OCI-LY3 (cell line): Measurements from ENCODE around the gene PSG2.
"Not testable (repeated sequence)": the region's sequence is repeated elsewhere in the genome, so short reads cannot be mapped to it uniquely, and the experiment has no call there.

Experiments used
- H2AFZ ChIP-seq: fragments of 200-600, 300-600 bp; shearing (Covaris generic); 2 replicates; pipeline ENCODE4 v1.6.0; 2014; ENCODE audit warnings: antibody characterized with exemption, low read depth, low read length
- H3K27ac ChIP-seq: fragments of 200-600, 300-600 bp; sonication (generic); 2 replicates; pipeline ENCODE4 v1.5.1; 2014; ENCODE audit warnings: mild to moderate bottlenecking, low read length, moderate library complexity, mixed read lengths
- H3K27me3 ChIP-seq: fragments of 200-600, 300-600 bp; sonication (generic); 2 replicates; pipeline ENCODE4 v1.6.1; 2014; ENCODE audit warnings: low read depth, low read length, mixed read lengths
- H3K36me3 ChIP-seq: fragments of 200-600, 300-600 bp; sonication (generic); replicated peaks from 2 replicates; pipeline ENCODE3; 2014; ENCODE audit warnings: low read depth, low read length, mixed read lengths
- H3K4me1 ChIP-seq: fragments of 300-600, 200-600 bp; sonication (generic); 2 replicates; pipeline ENCODE4 v1.6.1; 2014; ENCODE audit warnings: low read length, mixed read lengths
- H3K4me2 ChIP-seq: fragments of 200-600, 300-600 bp; sonication (generic); 2 replicates; pipeline ENCODE4 v1.6.1; 2014; ENCODE audit warnings: low read length, mixed read lengths
- H3K4me3 ChIP-seq: fragments of 300-600, 200-600 bp; sonication (generic); 2 replicates; pipeline ENCODE4 v1.5.1; 2014; ENCODE audit warnings: antibody characterized with exemption, mild to moderate bottlenecking, low read length, moderate library complexity
- H3K79me2 ChIP-seq: fragments of 300-600, 200-600 bp; shearing (Covaris generic); 2 replicates; pipeline ENCODE4 v1.6.1; 2014; ENCODE audit warnings: mild to moderate bottlenecking, low read length, mixed read lengths
- H3K9ac ChIP-seq: fragments of 300-600, 200-600 bp; shearing (Covaris generic); 2 replicates; pipeline ENCODE4 v1.6.0; 2014; ENCODE audit warnings: mild to moderate bottlenecking, low read length, moderate library complexity
- H3K9me3 ChIP-seq: fragments of 200-600, 300-600 bp; shearing (Covaris generic); 2 replicates; pipeline ENCODE4 v1.6.1; 2014; ENCODE audit warnings: low read length, mixed read lengths; ENCODE audit not compliant: insufficient read depth
- H4K20me1 ChIP-seq: fragments of 200-600, 300-600 bp; sonication (generic); 2 replicates; pipeline ENCODE4 v1.6.1; 2016; ENCODE audit warnings: low read length, mixed read lengths; ENCODE audit not compliant: insufficient read depth
- CTCF ChIP-seq: fragments of 200-600, 300-600 bp; sonication (generic); IDR thresholded peaks from 2 replicates; pipeline ENCODE4 v1.5.1; 2014; ENCODE audit warnings: antibody characterized with exemption, low read length, low read depth
- EZH2phosphoT487 ChIP-seq: fragments of 200-600 bp; shearing (Covaris generic); IDR thresholded peaks from 2 replicates; pipeline ENCODE4 v1.6.1; 2018; ENCODE audit warnings: antibody characterized with exemption, mixed run types, low read depth

The PSG2 gene

GRCh38 chr19:43082601-43083000, at the start of gene PSG2:
Gene PSG2 (minus strand): TSS chr19:43082701. CDS start chr19:43082569, 132 bp downstream.
- H2AFZ ChIP-seq, H3K79me2 ChIP-seq, H3K9me3 ChIP-seq, H3K27me3 ChIP-seq, H4K20me1 ChIP-seq, H3K9ac ChIP-seq, H3K27ac ChIP-seq, H3K4me1 ChIP-seq, H3K4me2 ChIP-seq, H3K36me3 ChIP-seq, H3K4me3 ChIP-seq: not testable (repeated sequence)

- not testable (repeated sequence) for H3K4me3 ChIP-seq, H3K27me3 ChIP-seq, H4K20me1 ChIP-seq, H3K9me3 ChIP-seq, H3K79me2 ChIP-seq, H3K9ac ChIP-seq, H2AFZ ChIP-seq, H3K36me3 ChIP-seq, H3K4me2 ChIP-seq, H3K27ac ChIP-seq, H3K4me1 ChIP-seq
These were observed 48.9 kb upstream of the PSG2 start for GRCh38 chr19:43131281-43131842.

- H4K20me1 ChIP-seq, H3K4me3 ChIP-seq, H2AFZ ChIP-seq, H3K9me3 ChIP-seq, H3K36me3 ChIP-seq, H3K27me3 ChIP-seq, H3K4me1 ChIP-seq, H3K27ac ChIP-seq, H3K9ac ChIP-seq, H3K79me2 ChIP-seq, H3K4me2 ChIP-seq: not testable (repeated sequence)
These were observed 46.7 kb upstream of the PSG2 start for GRCh38 chr19:43129197-43129596.

GRCh38 chr19:43127336-43127735, 44.8 kb upstream of the PSG2 start:
- H3K9ac ChIP-seq: not testable (repeated sequence)

GRCh38 chr19:43126720-43127119, 44.2 kb upstream of the PSG2 start:
- Histone ChIP-seq H2AFZ (no peak overlapping the region), H3K4me2 (no peak overlapping the region), H3K27ac (no peak overlapping the region), H3K36me3 (no peaks in the 10 kb centered on the region), H3K4me3 (no peak overlapping the region), H3K4me1 (no peaks in the 10 kb centered on the region), H3K79me2 (no peaks in the 10 kb centered on the region), H4K20me1 (no peaks in the 10 kb centered on the region), H3K27me3 (peaks cover 8% of the 10 kb centered on the region), H3K9me3 (no peaks in the 10 kb centered on the region), H3K9ac (no peak overlapping the region)
- TF ChIP-seq CTCF (no peak), EZH2phosphoT487 (no peak)

More at GRCh38 chr19:43127336-43127735, 44.8 kb upstream of the PSG2 start:
- not testable (repeated sequence) for H3K4me3 ChIP-seq, H3K27me3 ChIP-seq, H3K27ac ChIP-seq, H3K36me3 ChIP-seq, H3K9me3 ChIP-seq, H3K79me2 ChIP-seq, H3K4me1 ChIP-seq, H2AFZ ChIP-seq, H4K20me1 ChIP-seq, H3K4me2 ChIP-seq

GRCh38 chr19:43124360-43124759, 41.9 kb upstream of the PSG2 start:
- Histone ChIP-seq H2AFZ (no peak overlapping the region), H3K4me2 (no peak overlapping the region), H3K27ac (no peak overlapping the region), H3K79me2 (no peaks in the 10 kb centered on the region), H4K20me1 (no peaks in the 10 kb centered on the region), H3K4me1 (no peaks in the 10 kb centered on the region), H3K9ac (no peak overlapping the region), H3K27me3 (peaks cover 8% of the 10 kb centered on the region), H3K36me3 (no peaks in the 10 kb centered on the region), H3K9me3 (no peaks in the 10 kb centered on the region), H3K4me3 (no peak overlapping the region)
- TF ChIP-seq EZH2phosphoT487 (no peak), CTCF (peak; percentile 21; the same call in 1 of the 2 replicates)

- H3K79me2 ChIP-seq, H3K9ac ChIP-seq, H3K36me3 ChIP-seq, H3K4me2 ChIP-seq, H2AFZ ChIP-seq, H3K4me3 ChIP-seq, H3K27ac ChIP-seq, H4K20me1 ChIP-seq, H3K9me3 ChIP-seq, H3K4me1 ChIP-seq, H3K27me3 ChIP-seq: not testable (repeated sequence)
These were observed 38.0 kb upstream of the PSG2 start for GRCh38 chr19:43120433-43121026.

GRCh38 chr19:43119526-43119925, 37.0 kb upstream of the PSG2 start:
- not testable (repeated sequence) for H3K27ac ChIP-seq, H3K4me2 ChIP-seq, H3K9ac ChIP-seq, H3K36me3 ChIP-seq, H3K9me3 ChIP-seq, H3K4me3 ChIP-seq, H3K27me3 ChIP-seq, H2AFZ ChIP-seq, H4K20me1 ChIP-seq, H3K4me1 ChIP-seq, H3K79me2 ChIP-seq
